ENCODE data around the gene NELL1. TPM values are rescaled to one million over a fixed set of nuclear protein-coding genes. Genes with fewer than 3 reads are reported as not detected.

The NELL1 gene
- total RNA-seq, 2 donors from 2014 or later: 1.8 to 10.3 TPM

DNA sequence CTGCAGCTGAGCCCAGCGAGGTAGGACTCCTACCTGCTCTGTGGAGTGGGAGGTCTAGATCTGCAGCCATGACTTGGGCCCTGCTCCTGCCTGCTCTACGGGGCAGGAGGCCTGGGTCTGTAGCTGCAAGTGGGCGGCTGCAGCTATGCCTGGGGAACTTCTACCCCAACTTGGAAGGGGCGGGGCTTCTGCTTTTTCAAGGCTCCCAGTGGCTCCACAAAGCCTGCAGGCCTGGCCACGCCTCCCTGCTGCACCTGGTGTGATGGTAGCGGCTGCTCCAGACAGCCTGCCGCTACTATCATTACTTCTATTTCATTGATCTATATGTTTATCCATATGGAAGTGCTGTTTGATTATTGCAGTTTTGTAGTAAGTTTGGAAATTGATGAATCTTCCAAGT, 121.2 kb downstream of the NELL1 start:
- H3K4me3 ChIP-seq: no peak overlapping the region
- H3K36me3 ChIP-seq: no peaks in the 10 kb centered on the region
- no peaks in the 10 kb centered on the region for H3K4me1 ChIP-seq (replicated peaks)
- 87% methylated on average over 6 of the region's 7 CpGs for WGBS
- intact Hi-C loops (cut with DNase I): no loop called here
- H3K27ac ChIP-seq: no peak overlapping the region
- H3K27me3 ChIP-seq (replicated peaks; ENCODE audit: insufficient read depth): no peaks in the 10 kb centered on the region
- no peak for TF ChIP-seq POLR2AphosphoS5 (IDR thresholded peaks at IDR 0.05)
- no peak for TF ChIP-seq POLR2A (IDR thresholded peaks at IDR 0.05)
- TF ChIP-seq, protein P1, sequence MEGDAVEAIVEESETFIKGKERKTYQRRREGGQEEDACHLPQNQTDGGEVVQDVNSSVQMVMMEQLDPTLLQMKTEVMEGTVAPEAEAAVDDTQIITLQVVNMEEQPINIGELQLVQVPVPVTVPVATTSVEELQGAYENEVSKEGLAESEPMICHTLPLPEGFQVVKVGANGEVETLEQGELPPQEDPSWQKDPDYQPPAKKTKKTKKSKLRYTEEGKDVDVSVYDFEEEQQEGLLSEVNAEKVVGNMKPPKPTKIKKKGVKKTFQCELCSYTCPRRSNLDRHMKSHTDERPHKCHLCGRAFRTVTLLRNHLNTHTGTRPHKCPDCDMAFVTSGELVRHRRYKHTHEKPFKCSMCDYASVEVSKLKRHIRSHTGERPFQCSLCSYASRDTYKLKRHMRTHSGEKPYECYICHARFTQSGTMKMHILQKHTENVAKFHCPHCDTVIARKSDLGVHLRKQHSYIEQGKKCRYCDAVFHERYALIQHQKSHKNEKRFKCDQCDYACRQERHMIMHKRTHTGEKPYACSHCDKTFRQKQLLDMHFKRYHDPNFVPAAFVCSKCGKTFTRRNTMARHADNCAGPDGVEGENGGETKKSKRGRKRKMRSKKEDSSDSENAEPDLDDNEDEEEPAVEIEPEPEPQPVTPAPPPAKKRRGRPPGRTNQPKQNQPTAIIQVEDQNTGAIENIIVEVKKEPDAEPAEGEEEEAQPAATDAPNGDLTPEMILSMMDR (IDR thresholded peaks at IDR 0.05): no peak
- no peaks in the 10 kb centered on the region for H3K9me3 ChIP-seq
- DNase-seq (ENCODE audit: low spot score): no peak

DNA sequence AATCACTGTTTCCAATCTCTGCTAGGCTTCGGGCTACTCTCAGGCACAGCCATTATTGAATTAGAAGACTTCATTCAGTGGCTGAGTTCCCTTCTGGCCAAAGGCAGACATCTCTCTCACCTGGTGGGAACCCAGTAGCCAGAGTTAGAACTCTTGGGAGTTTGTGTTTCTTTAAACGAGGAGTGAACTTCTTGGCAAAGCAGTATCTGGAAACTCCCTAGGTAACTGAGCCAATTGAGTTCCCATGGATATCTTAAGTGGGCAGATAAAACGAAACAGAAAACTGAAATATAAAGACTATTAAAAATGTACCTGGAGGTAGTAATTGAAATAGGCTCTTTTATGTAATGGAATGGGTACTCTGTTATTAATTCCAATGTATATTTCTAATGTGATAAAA, 125.6 kb downstream of the NELL1 start:
- Histone ChIP-seq H3K4me3 (no peak overlapping the region), H3K27me3 (replicated peaks; ENCODE audit: insufficient read depth) (no peaks in the 10 kb centered on the region), H3K27ac (no peak overlapping the region), H3K4me1 (replicated peaks) (no peaks in the 10 kb centered on the region), H3K9me3 (no peaks in the 10 kb centered on the region), H3K36me3 (no peaks in the 10 kb centered on the region)
- TF ChIP-seq POLR2AphosphoS5 (IDR thresholded peaks at IDR 0.05) (no peak), POLR2A (IDR thresholded peaks at IDR 0.05) (no peak)
- TF ChIP-seq, protein P1 (IDR thresholded peaks at IDR 0.05): no peak
- no peak for DNase-seq (ENCODE audit: low spot score)
- intact Hi-C loops (cut with DNase I): no loop called here
- 36% methylated on average over 3 of the region's 3 CpGs for WGBS

DNA sequence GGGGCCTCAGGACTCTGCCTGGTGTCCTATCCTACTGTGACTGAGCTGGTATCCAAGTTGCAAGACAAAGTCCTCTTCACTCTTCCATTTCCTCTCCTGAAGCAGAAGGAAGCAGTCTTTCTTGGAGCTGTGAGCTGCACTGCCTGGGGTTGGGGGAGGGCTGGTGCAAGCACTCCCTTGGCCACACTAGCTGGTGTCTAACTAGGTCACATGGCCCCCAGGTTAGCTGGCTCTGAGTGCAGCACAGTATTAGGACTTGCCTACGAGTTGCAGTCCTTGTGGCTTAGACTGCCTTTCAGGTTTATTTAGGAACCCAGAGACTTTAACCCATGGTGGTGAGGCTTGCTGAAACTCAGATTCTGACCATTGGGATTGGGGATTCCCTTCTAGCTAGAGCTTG, 138.9 kb downstream of the NELL1 start:
- H3K9me3 ChIP-seq: no peaks in the 10 kb centered on the region
- H3K27me3 ChIP-seq (replicated peaks; ENCODE audit: insufficient read depth): no peaks in the 10 kb centered on the region
- no peak overlapping the region for H3K4me3 ChIP-seq
- TF ChIP-seq, protein P1 (IDR thresholded peaks at IDR 0.05): no peak
- TF ChIP-seq POLR2A (IDR thresholded peaks at IDR 0.05) (no peak), POLR2AphosphoS5 (IDR thresholded peaks at IDR 0.05) (no peak)
- no peaks in the 10 kb centered on the region for H3K4me1 ChIP-seq (replicated peaks)
- H3K27ac ChIP-seq: no peak overlapping the region
- H3K36me3 ChIP-seq: no peaks in the 10 kb centered on the region
- intact Hi-C loops (cut with DNase I): no loop called here
- no CpG with 5 or more reads among the region's 1 CpG for WGBS
- DNase-seq (ENCODE audit: low spot score): no peak

DNA sequence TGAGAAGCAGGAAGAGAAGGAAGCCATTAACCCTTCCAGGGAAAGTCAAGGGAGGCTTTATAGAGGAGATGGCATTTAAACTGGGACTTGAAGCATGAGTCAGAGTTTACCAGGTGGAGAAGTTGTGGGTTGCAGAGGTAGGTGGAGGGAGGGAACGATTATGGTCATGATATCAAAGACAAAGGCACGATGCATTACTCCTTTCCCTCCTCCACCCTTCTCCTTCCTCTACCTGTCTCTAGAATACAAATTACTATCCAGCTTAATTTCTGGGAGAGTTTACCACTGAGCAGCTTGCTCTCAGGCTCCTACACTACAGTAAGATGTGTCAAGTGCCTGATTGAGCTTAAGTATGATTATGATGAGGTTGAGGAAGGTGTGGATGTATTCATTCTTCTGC, 151.7 kb downstream of the NELL1 start:
- Histone ChIP-seq H3K4me1 (replicated peaks) (no peaks in the 10 kb centered on the region), H3K27ac (no peak overlapping the region), H3K9me3 (no peaks in the 10 kb centered on the region), H3K36me3 (no peaks in the 10 kb centered on the region), H3K27me3 (replicated peaks; ENCODE audit: insufficient read depth) (no peaks in the 10 kb centered on the region), H3K4me3 (no peak overlapping the region)
- TF ChIP-seq, protein P1 (IDR thresholded peaks at IDR 0.05): no peak
- TF ChIP-seq POLR2AphosphoS5 (IDR thresholded peaks at IDR 0.05): no peak
- TF ChIP-seq POLR2A (IDR thresholded peaks at IDR 0.05): no peak
- 51% methylated on average over 2 of the region's 2 CpGs for WGBS
- DNase-seq (ENCODE audit: low spot score): no peak
- intact Hi-C loops (cut with DNase I): no loop called here

DNA sequence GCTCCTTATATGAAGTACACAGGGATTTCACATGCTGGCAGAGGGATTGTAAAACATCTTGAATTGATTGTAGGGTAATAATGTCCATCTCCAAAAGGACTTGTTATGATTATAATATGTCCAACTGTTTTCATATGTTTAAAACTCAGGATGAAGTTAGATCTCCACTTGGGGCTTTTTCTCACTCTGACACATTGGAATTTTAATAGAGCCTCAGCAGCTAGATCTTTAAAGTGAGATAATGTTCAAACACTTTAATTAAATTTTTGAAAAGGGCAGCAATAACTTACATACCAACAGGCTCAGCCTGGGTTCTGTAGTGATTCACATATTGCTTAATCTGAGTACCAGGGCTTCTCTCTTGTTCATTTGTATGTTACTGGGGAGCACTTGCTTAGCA, 152.1 kb downstream of the NELL1 start:
- DNase-seq (ENCODE audit: low spot score): no peak
- no peak overlapping the region for H3K4me3 ChIP-seq
- H3K27ac ChIP-seq: no peak overlapping the region
- H3K27me3 ChIP-seq (replicated peaks; ENCODE audit: insufficient read depth): no peaks in the 10 kb centered on the region
- TF ChIP-seq, protein P1 (IDR thresholded peaks at IDR 0.05): no peak
- TF ChIP-seq POLR2A (IDR thresholded peaks at IDR 0.05) (no peak), POLR2AphosphoS5 (IDR thresholded peaks at IDR 0.05) (no peak)
- H3K4me1 ChIP-seq (replicated peaks): no peaks in the 10 kb centered on the region
- H3K36me3 ChIP-seq: no peaks in the 10 kb centered on the region
- intact Hi-C loops (cut with DNase I): no loop called here
- no peaks in the 10 kb centered on the region for H3K9me3 ChIP-seq

All from prostate gland (tissue), 2 donors.